Astrocyte (in vitro differentiated cells and primary cell): ENCODE results near the gene VASP. TPM values are rescaled to one million over a fixed set of nuclear protein-coding genes. Genes with fewer than 3 reads are reported as not detected.

Source experiments
- DNase-seq: peaks from one replicate; pipeline ENCODE4 v3.0.0-alpha.2; 2010; ENCODE audit warnings: low read depth
- FAIRE-seq: peaks from 2 replicates; lab custom pipeline; 2011; peaks lifted over from hg19 to GRCh38; lab: Jason Lieb, UNC
- H2AFZ ChIP-seq: 2 replicates; pipeline ENCODE4 v1.6.0; 2012; ENCODE audit warnings: low read depth, low read length, inconsistent platforms
- H3K27ac ChIP-seq: 2 replicates; pipeline ENCODE4 v1.5.1; 2011; ENCODE audit warnings: low read depth, low read length, inconsistent platforms
- H3K27me3 ChIP-seq: 2 replicates; pipeline ENCODE4 v1.6.0; 2011; ENCODE audit warnings: low read length, inconsistent platforms; ENCODE audit not compliant: insufficient read depth
- H3K36me3 ChIP-seq: 2 replicates; pipeline ENCODE4 v1.5.1; 2011; ENCODE audit warnings: low read length, inconsistent platforms; ENCODE audit not compliant: insufficient read depth
- H3K4me1 ChIP-seq: 2 replicates; pipeline ENCODE4 v1.5.1; 2011; ENCODE audit warnings: low read length, inconsistent platforms; ENCODE audit not compliant: insufficient read depth
- H3K4me2 ChIP-seq: 2 replicates; pipeline ENCODE4 v1.6.0; 2012; ENCODE audit warnings: low read length, inconsistent platforms
- H3K4me3 ChIP-seq: 2 replicates; pipeline ENCODE4 v1.5.1; 2011; ENCODE audit warnings: low read depth, mild to moderate bottlenecking, low read length, inconsistent platforms; ENCODE audit not compliant: insufficient read depth
- H3K79me2 ChIP-seq: 2 replicates; pipeline ENCODE4 v1.6.0; 2012; ENCODE audit warnings: mild to moderate bottlenecking, low read length, inconsistent platforms; ENCODE audit not compliant: insufficient read depth
- H3K9ac ChIP-seq: 2 replicates; pipeline ENCODE4 v1.6.0; 2012; ENCODE audit warnings: mild to moderate bottlenecking, low read length, inconsistent platforms
- H3K9me3 ChIP-seq: 2 replicates; pipeline ENCODE4 v1.5.1; 2012; ENCODE audit warnings: low read depth, mild to moderate bottlenecking, low read length, inconsistent platforms; ENCODE audit not compliant: insufficient read depth
- H4K20me1 ChIP-seq: 2 replicates; pipeline ENCODE4 v1.6.0; 2012; ENCODE audit warnings: low read length, inconsistent platforms; ENCODE audit not compliant: insufficient read depth
- H3K27ac Mint-ChIP-seq: one replicate; pipeline ENCODE4 v1.8.0; 2021; ENCODE audit warnings: mild to moderate bottlenecking, mixed read lengths; ENCODE audit not compliant: unreplicated experiment
- H3K27me3 Mint-ChIP-seq: one replicate; pipeline ENCODE4 v1.8.0; 2021; ENCODE audit warnings: low read depth, mixed read lengths; ENCODE audit not compliant: unreplicated experiment
- H3K36me3 Mint-ChIP-seq: one replicate; pipeline ENCODE4 v1.8.0; 2021; ENCODE audit warnings: low read depth, mixed read lengths; ENCODE audit not compliant: unreplicated experiment
- H3K4me1 Mint-ChIP-seq: one replicate; pipeline ENCODE4 v1.8.0; 2021; ENCODE audit warnings: low read depth, mixed read lengths; ENCODE audit not compliant: unreplicated experiment
- H3K4me3 Mint-ChIP-seq: one replicate; pipeline ENCODE4 v1.8.0; 2021; ENCODE audit warnings: mild to moderate bottlenecking, moderate library complexity, mixed read lengths; ENCODE audit not compliant: unreplicated experiment
- H3K9me3 Mint-ChIP-seq: one replicate; pipeline ENCODE4 v1.8.0; 2021; ENCODE audit warnings: mild to moderate bottlenecking, mixed read lengths; ENCODE audit not compliant: unreplicated experiment
- EZH2 ChIP-seq: IDR thresholded peaks from 2 replicates; pipeline ENCODE4 v1.6.1; 2012; ENCODE audit warnings: mild to moderate bottlenecking, low read length, inconsistent platforms; ENCODE audit not compliant: insufficient read depth
- total RNA-seq: library from RNA; stranded (reverse); gene quantifications from 2 replicates; pipeline ENCODE4 v1.2.1, GENCODE V29; 2021
- TF ChIP-seq, protein P1 (sequence below): IDR thresholded peaks from 2 replicates; pipeline ENCODE4 v1.5.1; 2011; ENCODE audit warnings: low read depth, mild to moderate bottlenecking, inconsistent platforms, low read length, moderate library complexity; ENCODE audit not compliant: insufficient read depth

The VASP gene
- total RNA-seq, 1 donor from 2014 or later = 222 TPM

DNA sequence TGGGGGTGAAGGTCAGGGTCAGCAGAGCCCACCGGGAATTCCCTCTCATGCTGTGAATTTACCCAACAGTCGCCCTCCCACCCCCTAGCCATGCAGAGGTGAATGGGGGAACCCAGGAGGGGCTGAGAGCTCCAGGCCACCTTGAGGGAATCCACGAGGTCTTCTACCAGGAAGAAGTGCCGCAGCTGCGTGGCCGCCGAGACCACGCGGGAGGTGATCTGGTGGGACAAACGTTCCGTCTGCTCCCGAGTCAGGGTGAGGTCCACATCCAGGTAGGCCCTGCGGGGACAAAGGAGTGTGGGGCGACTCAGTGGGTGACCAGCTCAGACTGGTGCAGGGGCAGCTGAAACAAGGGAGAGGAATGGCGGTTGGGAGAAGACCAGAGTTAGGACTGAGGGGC lies 18.6 kb upstream of the VASP start:
- no peak overlapping the region for H3K27ac ChIP-seq

DNA sequence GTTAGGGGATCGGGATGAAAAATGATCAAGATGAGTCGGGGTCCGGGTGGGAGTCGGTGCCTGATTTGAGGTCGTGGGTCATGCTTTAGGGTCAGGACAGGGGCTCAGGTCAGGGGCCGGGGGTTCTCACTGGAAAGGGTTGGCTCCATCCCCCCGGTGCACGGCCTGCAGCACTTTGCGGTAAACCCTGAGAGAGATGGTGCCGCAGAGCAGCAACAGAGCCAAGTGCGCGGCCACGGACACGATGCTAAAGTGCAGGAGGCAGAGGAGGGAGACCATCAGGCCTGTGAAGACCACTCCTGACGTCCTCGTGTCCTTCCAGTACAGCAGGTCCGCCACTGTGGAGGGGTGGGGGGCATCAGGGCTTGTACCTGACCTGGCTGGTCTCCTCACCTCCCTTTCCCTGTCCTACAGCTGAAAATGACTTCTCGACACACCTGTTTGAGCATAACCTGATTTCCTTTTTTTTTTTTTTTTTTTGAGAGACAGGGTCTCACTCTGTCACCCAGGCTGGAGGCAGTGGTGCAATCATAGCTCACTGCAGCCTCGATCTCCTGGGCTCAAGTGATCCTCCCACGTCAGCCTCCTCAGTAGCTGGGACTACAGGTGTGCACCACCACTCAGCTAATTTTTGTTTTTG lies 17.9 kb upstream of the VASP start:
- Histone ChIP-seq H3K79me2 (no peaks in the 10 kb centered on the region), H3K27me3 (no peaks in the 10 kb centered on the region), H3K9me3 (no peaks in the 10 kb centered on the region), H3K4me3 (no peak overlapping the region), H3K4me1 (no peaks in the 10 kb centered on the region), H3K4me2 (no peak overlapping the region), H3K36me3 (no peaks in the 10 kb centered on the region), H3K27ac (no peak overlapping the region), H3K9ac (no peak overlapping the region), H2AFZ (no peak overlapping the region), H4K20me1 (no peaks in the 10 kb centered on the region)
- DNase-seq (no peak), FAIRE-seq (no peak)
- TF ChIP-seq, protein P1, sequence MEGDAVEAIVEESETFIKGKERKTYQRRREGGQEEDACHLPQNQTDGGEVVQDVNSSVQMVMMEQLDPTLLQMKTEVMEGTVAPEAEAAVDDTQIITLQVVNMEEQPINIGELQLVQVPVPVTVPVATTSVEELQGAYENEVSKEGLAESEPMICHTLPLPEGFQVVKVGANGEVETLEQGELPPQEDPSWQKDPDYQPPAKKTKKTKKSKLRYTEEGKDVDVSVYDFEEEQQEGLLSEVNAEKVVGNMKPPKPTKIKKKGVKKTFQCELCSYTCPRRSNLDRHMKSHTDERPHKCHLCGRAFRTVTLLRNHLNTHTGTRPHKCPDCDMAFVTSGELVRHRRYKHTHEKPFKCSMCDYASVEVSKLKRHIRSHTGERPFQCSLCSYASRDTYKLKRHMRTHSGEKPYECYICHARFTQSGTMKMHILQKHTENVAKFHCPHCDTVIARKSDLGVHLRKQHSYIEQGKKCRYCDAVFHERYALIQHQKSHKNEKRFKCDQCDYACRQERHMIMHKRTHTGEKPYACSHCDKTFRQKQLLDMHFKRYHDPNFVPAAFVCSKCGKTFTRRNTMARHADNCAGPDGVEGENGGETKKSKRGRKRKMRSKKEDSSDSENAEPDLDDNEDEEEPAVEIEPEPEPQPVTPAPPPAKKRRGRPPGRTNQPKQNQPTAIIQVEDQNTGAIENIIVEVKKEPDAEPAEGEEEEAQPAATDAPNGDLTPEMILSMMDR = no peak
- TF ChIP-seq EZH2 = no peak
- H3K27me3 Mint-ChIP-seq = no peaks in the 10 kb centered on the region
- H3K4me1 Mint-ChIP-seq = peaks cover 5% of the 10 kb centered on the region
- H3K27ac Mint-ChIP-seq = no peak overlapping the region
- no peak overlapping the region for H3K4me3 Mint-ChIP-seq
- H3K36me3 Mint-ChIP-seq = peaks cover 5% of the 10 kb centered on the region
- H3K9me3 Mint-ChIP-seq = no peaks in the 10 kb centered on the region

More for the DNA sequence above, 18.6 kb upstream of the VASP start:
- no peak overlapping the region for H3K9ac ChIP-seq
- TF ChIP-seq, protein P1 = no peak
- no peak for TF ChIP-seq EZH2
- no peak overlapping the region for H2AFZ ChIP-seq
- Mint-ChIP-seq H3K27ac (no peak overlapping the region), H3K4me1 (peaks cover 5% of the 10 kb centered on the region), H3K4me3 (no peak overlapping the region), H3K36me3 (peaks cover 5% of the 10 kb centered on the region), H3K9me3 (no peaks in the 10 kb centered on the region), H3K27me3 (no peaks in the 10 kb centered on the region)
- H3K4me2 ChIP-seq = no peak overlapping the region
- no peaks in the 10 kb centered on the region for H3K27me3 ChIP-seq
- H3K4me3 ChIP-seq = no peak overlapping the region
- H3K79me2 ChIP-seq = no peaks in the 10 kb centered on the region
- DNase-seq (no peak), FAIRE-seq (no peak)
- H3K36me3 ChIP-seq = no peaks in the 10 kb centered on the region
- no peaks in the 10 kb centered on the region for H3K4me1 ChIP-seq
- H3K9me3 ChIP-seq = no peaks in the 10 kb centered on the region
- no peaks in the 10 kb centered on the region for H4K20me1 ChIP-seq

DNA sequence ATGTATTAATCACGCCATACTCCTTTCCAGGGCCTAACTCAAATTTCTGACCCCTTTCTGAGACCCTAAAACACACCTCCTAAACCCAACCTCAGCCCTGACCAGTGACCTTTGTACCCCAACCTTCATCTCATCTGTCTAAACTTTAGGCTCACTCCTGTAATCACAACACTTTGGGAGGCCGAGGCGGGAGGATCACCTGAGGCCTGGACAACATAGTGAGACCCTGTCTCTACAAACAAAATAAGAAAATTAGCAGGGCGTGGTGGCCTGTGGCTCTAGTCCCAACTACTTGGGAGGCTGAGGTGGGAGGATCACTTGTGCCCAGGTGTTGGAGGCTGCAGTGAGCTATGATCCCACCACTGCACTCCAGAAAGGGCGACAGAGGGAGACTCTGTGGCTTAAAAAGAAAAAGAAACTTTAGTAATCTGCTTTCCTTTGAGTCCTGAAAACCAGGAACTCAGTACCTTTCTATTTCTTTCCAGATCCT lies 15.1 kb upstream of the VASP start:
- Mint-ChIP-seq H3K27ac (peak overlapping the region; percentile 56), H3K4me3 (peak overlapping the region; percentile 84), H3K27me3 (peaks cover 2% of the 10 kb centered on the region), H3K36me3 (peaks cover 9% of the 10 kb centered on the region), H3K4me1 (peaks cover 5% of the 10 kb centered on the region), H3K9me3 (no peaks in the 10 kb centered on the region)
- no peak overlapping the region for H3K27ac ChIP-seq
- no peak overlapping the region for H3K9ac ChIP-seq
- no peaks in the 10 kb centered on the region for H3K79me2 ChIP-seq
- H3K4me2 ChIP-seq = peak overlapping the region; percentile 86
- TF ChIP-seq EZH2 = no peak
- TF ChIP-seq, protein P1 = no peak
- DNase-seq (no peak), FAIRE-seq (no peak)
- no peaks in the 10 kb centered on the region for H3K36me3 ChIP-seq
- H3K4me1 ChIP-seq = peaks cover 5% of the 10 kb centered on the region
- H4K20me1 ChIP-seq = peaks cover 9% of the 10 kb centered on the region
- no peak overlapping the region for H3K4me3 ChIP-seq
- H3K9me3 ChIP-seq = no peaks in the 10 kb centered on the region
- no peak overlapping the region for H2AFZ ChIP-seq
- H3K27me3 ChIP-seq = no peaks in the 10 kb centered on the region
